ENCODE results near the gene PLPPR1.
"Not testable (repeated sequence)": the region's sequence is repeated elsewhere in the genome, so short reads cannot be mapped to it uniquely, and the experiment has no call there.

PLPPR1 gene

GRCh38 chr9:101032426-101032825 is 3.9 kb downstream of the PLPPR1 start:
- Histone ChIP-seq H3K4me3 (replicated peaks; ENCODE audit: low read depth, low read length) (no peak overlapping the region), H3K27me3 (replicated peaks; ENCODE audit: control insufficient read depth, insufficient read depth, low read length) (no peaks in the 10 kb centered on the region; the same call in 1 of the 2 replicates), H3K36me3 (ENCODE audit: control insufficient read depth, insufficient read depth, low read length) (no peaks in the 10 kb centered on the region)
- DNase-seq (ENCODE audit: extremely low read depth, insufficient read length), result no peak
- TF ChIP-seq, protein P1, sequence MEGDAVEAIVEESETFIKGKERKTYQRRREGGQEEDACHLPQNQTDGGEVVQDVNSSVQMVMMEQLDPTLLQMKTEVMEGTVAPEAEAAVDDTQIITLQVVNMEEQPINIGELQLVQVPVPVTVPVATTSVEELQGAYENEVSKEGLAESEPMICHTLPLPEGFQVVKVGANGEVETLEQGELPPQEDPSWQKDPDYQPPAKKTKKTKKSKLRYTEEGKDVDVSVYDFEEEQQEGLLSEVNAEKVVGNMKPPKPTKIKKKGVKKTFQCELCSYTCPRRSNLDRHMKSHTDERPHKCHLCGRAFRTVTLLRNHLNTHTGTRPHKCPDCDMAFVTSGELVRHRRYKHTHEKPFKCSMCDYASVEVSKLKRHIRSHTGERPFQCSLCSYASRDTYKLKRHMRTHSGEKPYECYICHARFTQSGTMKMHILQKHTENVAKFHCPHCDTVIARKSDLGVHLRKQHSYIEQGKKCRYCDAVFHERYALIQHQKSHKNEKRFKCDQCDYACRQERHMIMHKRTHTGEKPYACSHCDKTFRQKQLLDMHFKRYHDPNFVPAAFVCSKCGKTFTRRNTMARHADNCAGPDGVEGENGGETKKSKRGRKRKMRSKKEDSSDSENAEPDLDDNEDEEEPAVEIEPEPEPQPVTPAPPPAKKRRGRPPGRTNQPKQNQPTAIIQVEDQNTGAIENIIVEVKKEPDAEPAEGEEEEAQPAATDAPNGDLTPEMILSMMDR (IDR thresholded peaks at IDR 0.05; ENCODE audit: insufficient read depth, low read length, poor library complexity, severe bottlenecking), result no peak

- no peak for DNase-seq (ENCODE audit: extremely low read depth, insufficient read length)
- H3K27me3 ChIP-seq (replicated peaks; ENCODE audit: control insufficient read depth, insufficient read depth, low read length), result no peaks in the 10 kb centered on the region; the same call in 1 of the 2 replicates
- TF ChIP-seq, protein P1 (IDR thresholded peaks at IDR 0.05; ENCODE audit: insufficient read depth, low read length, poor library complexity, severe bottlenecking), result no peak
- H3K36me3 ChIP-seq (ENCODE audit: control insufficient read depth, insufficient read depth, low read length), result no peaks in the 10 kb centered on the region
- no peak overlapping the region for H3K4me3 ChIP-seq (replicated peaks; ENCODE audit: low read depth, low read length)
Observed at GRCh38 chr9:101034222-101034621, 5.7 kb downstream of the PLPPR1 start.

DNA sequence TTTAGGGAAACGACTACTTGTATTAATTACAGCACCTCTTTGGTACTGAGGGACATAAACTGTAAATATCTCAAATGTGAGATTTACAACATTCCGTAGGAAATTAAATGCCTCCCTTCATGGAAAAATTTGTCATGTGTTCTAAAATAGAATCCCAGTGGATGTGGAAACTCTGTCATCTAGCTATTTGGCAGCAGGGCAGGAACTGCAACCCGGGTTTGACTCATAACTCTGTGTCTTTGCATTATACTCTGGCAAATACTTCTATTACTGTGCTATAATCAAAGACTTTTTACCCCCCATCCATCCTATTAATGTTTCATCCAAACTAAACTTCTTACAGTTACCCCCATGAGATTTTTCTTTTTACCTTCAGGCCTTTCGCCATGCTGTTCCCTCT is 6.6 kb downstream of the PLPPR1 start:
- H3K27me3 ChIP-seq (replicated peaks; ENCODE audit: control insufficient read depth, insufficient read depth, low read length), result no peaks in the 10 kb centered on the region

GRCh38 chr9:101037430-101037829 is 8.9 kb downstream of the PLPPR1 start:
- H3K36me3 ChIP-seq (ENCODE audit: control insufficient read depth, insufficient read depth, low read length), result no peaks in the 10 kb centered on the region
- DNase-seq (ENCODE audit: extremely low read depth, insufficient read length), result no peak
- TF ChIP-seq, protein P1 (IDR thresholded peaks at IDR 0.05; ENCODE audit: insufficient read depth, low read length, poor library complexity, severe bottlenecking), result no peak
- no peak overlapping the region for H3K4me3 ChIP-seq (replicated peaks; ENCODE audit: low read depth, low read length)
- no peaks in the 10 kb centered on the region for H3K27me3 ChIP-seq (replicated peaks; ENCODE audit: control insufficient read depth, insufficient read depth, low read length)

More for the DNA sequence above, 6.6 kb downstream of the PLPPR1 start:
- no peak for DNase-seq (ENCODE audit: extremely low read depth, insufficient read length)
- TF ChIP-seq, protein P1 (IDR thresholded peaks at IDR 0.05; ENCODE audit: insufficient read depth, low read length, poor library complexity, severe bottlenecking), result no peak
- Histone ChIP-seq H3K4me3 (replicated peaks; ENCODE audit: low read depth, low read length) (no peak overlapping the region), H3K36me3 (ENCODE audit: control insufficient read depth, insufficient read depth, low read length) (no peaks in the 10 kb centered on the region)

DNA sequence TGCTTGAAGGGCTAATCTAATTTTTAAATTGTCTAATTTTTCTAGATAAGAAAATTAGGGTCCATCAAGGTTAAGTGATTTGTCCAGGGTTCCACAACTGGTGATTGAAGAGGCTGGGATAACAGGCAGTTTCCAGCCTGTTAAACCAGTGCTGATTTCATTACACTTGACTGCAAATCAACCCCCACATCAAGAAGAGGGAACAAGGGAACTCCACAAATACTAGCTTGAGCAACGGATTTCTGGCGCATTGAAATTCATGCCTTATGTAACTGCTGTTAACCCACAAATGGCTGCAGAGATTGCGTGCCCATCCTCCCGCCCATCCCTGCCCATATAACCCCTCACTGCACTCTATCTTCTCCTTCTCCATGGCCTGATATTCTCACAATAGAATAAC is 10.0 kb downstream of the PLPPR1 start:
- DNase-seq (ENCODE audit: extremely low read depth, insufficient read length), result no peak
- TF ChIP-seq, protein P1 (IDR thresholded peaks at IDR 0.05; ENCODE audit: insufficient read depth, low read length, poor library complexity, severe bottlenecking), result no peak
- Histone ChIP-seq H3K4me3 (replicated peaks; ENCODE audit: low read depth, low read length) (no peak overlapping the region), H3K36me3 (ENCODE audit: control insufficient read depth, insufficient read depth, low read length) (no peaks in the 10 kb centered on the region), H3K27me3 (replicated peaks; ENCODE audit: control insufficient read depth, insufficient read depth, low read length) (no peaks in the 10 kb centered on the region)

DNA sequence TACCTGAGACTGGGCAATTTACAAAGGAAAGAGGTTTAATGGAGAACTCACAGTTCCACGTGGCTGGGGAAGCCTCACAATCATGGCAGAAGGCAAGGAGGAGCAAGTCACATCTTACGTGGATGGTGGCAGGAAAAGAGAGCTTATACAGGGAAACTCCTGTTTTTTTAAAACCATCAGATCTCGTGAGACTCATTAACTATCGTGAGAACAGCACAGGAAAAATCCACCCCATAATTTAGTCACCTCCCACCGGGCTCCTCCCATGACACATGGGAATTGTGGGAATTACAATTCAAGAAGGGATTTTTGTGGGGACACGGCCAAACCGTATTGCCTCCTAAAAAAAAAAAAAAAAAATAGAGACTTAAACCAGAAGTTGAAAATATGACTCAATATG is 11.1 kb downstream of the PLPPR1 start:
- H3K27me3 ChIP-seq (replicated peaks; ENCODE audit: control insufficient read depth, insufficient read depth, low read length); H3K4me3 ChIP-seq (replicated peaks; ENCODE audit: low read depth, low read length); DNase-seq (ENCODE audit: extremely low read depth, insufficient read length); H3K36me3 ChIP-seq (ENCODE audit: control insufficient read depth, insufficient read depth, low read length): not testable (repeated sequence)
